SK-N-SH treated with all-trans-retinoic acid at 6 μM for 48 hours (cell line): Measurements from ENCODE around the gene ZNF230.

ENCODE experiments used
- PPARA ChIP-seq: fragments of 250-450 bp; sonication (Bioruptor Pico); IDR thresholded peaks from 2 replicates; pipeline ENCODE4 v1.5.0; 2020; ENCODE audit warnings: mild to moderate bottlenecking, borderline replicate concordance
- TCF4 ChIP-seq: fragments of 250-450 bp; sonication (Bioruptor Pico); IDR thresholded peaks from 2 replicates; pipeline ENCODE4 v1.8.0; 2021; ENCODE audit warnings: mild to moderate bottlenecking, moderate library complexity, borderline replicate concordance
- TOX ChIP-seq: fragments of 250-450 bp; sonication (Bioruptor Pico); IDR thresholded peaks from 2 replicates; pipeline ENCODE4 v1.8.0; 2021; ENCODE audit warnings: mild to moderate bottlenecking, moderate library complexity, borderline replicate concordance
- TF ChIP-seq, protein P1 (sequence below): fragments of 250-450 bp; sonication (Bioruptor Pico); IDR thresholded peaks from 2 replicates; pipeline ENCODE4 v1.5.1; 2020; ENCODE audit warnings: low read depth, mild to moderate bottlenecking, moderate library complexity

DNA sequence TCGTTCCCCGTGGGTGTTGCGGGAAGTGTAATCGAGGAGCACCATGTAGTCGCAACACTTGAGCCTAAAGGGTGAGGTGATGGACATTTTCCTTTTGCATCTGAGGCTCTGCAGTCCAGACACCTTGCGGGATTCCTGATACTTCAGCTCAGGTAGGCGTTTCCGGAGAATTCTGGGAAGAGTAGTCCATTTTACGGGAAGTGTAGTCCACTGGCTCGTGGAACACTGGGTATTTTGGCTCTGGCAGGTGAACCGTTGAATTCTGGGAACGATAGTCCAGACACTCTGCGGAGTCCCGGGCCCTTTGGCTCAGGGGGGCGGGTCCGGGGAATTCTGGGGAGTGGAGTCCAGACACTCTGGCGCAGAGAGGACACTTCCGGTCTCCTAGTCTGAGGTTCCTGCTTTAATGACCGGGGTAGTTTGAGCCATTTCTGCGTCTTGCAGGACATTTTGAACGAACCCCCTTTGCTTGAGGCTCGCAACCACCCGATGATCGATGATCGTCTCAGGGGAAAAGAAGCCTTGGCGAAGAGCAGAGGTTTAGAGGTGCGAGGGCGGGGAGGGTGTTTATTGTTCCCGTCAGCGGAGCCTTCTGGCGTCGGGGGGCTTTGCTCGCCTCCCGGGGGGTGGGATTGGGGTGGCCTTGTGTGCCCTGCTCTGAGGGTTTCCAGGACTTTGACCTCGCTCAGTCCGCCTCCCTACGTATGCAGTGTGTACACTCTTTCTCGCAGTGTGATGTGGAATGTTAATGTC is 49.1 kb downstream of the ZNF230 start, which contains the start of gene ZNF223:
- no peak for TF ChIP-seq TCF4 (CRISPR knock-in tag)
- TF ChIP-seq, protein P1, sequence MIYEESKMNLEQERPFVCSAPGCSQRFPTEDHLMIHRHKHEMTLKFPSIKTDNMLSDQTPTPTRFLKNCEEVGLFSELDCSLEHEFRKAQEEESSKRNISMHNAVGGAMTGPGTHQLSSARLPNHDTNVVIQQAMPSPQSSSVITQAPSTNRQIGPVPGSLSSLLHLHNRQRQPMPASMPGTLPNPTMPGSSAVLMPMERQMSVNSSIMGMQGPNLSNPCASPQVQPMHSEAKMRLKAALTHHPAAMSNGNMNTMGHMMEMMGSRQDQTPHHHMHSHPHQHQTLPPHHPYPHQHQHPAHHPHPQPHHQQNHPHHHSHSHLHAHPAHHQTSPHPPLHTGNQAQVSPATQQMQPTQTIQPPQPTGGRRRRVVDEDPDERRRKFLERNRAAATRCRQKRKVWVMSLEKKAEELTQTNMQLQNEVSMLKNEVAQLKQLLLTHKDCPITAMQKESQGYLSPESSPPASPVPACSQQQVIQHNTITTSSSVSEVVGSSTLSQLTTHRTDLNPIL (CRISPR knock-in tag) = no peak
- no peak for TF ChIP-seq PPARA (CRISPR knock-in tag)
- TF ChIP-seq TOX = no peak
